Stomach (tissue), 9 donors: ENCODE data around the gene PINK1. TPM values are rescaled to one million over a fixed set of nuclear protein-coding genes. Genes with fewer than 3 reads are reported as not detected.

ENCODE experiments used
- DNase-seq, 2 donors: peaks; one replicate each; pipeline versions ENCODE4 v3.0.0 to v3.0.0-alpha.2; 2013 to 2019
- H3K27ac ChIP-seq, 5 donors: fragments of 200-600 bp in 4 of 5; sonication (generic) in 4 of 5; one replicate each; pipeline ENCODE4 v1.5.1; 2013 to 2019; ENCODE audit warnings: mild to moderate bottlenecking in 1 of 5, moderate library complexity in 1 of 5
- H3K27me3 ChIP-seq, 3 donors: fragments of 200-600 bp; sonication (generic); one replicate each; pipeline ENCODE4 v1.5.1; 2017 to 2019; ENCODE audit warnings: mixed run types in 1 of 3
- H3K36me3 ChIP-seq, 4 donors: fragments of 200-600 bp; sonication (generic); 1 replicate in 3 of 4; 2 replicates in 1 of 4; pipeline ENCODE4 v1.5.1; 2016 to 2019
- H3K4me1 ChIP-seq, 4 donors: fragments of 200-600 bp; sonication (generic); one replicate each; pipeline ENCODE4 v1.5.1; 2016 to 2019
- H3K4me3 ChIP-seq, 4 donors: fragments of 200-600 bp; sonication (generic) in 3 of 4; one replicate each; pipeline ENCODE4 v1.5.1; 2016 to 2019; ENCODE audit warnings: mild to moderate bottlenecking in 1 of 4
- H3K9me3 ChIP-seq, 4 donors: fragments of 200-600 bp; sonication (generic); one replicate each; pipeline ENCODE4 v1.5.1; 2016 to 2019
- CTCF ChIP-seq, 7 experiments: fragments of 450-650 bp in 4 of 7; fragments of 200-600 bp in 3 of 7; sonication (generic) in 3 of 7; IDR thresholded peaks; one replicate each; pipeline ENCODE4 v1.5.1; 2016 to 2019; ENCODE audit warnings: antibody characterized with exemption in 7 of 7, control low read depth in 2 of 7, mild to moderate bottlenecking in 1 of 7
- EP300 ChIP-seq: sonication (generic); formaldehyde crosslinking; IDR thresholded peaks from one replicate; pipeline ENCODE4 v1.6.1; 2017; ENCODE audit warnings: antibody characterized with exemption
- POLR2A ChIP-seq, 4 donors: fragments of 450-650 bp; IDR thresholded peaks; one replicate each; pipeline ENCODE4 v1.6.1; 2016; ENCODE audit warnings: antibody characterized with exemption in 4 of 4, control low read depth in 2 of 4, mild to moderate bottlenecking in 1 of 4, moderate library complexity in 1 of 4
- POLR2AphosphoS5 ChIP-seq, 3 donors: sonication (generic); formaldehyde crosslinking; IDR thresholded peaks; one replicate each; pipeline ENCODE4 v1.6.1; 2016; ENCODE audit warnings: antibody characterized with exemption in 3 of 3
- WGBS, 5 donors: extraction: QIAGEN DNeasy Blood & Tissue Kit in 3 of 5; methylation state at CpG; one replicate each; pipeline versions ENCODE4 v1.1.5 to v1.1.7; 2013 to 2018; 5-methylcytosine and 5-hydroxymethylcytosine counted together
- intact Hi-C: fragments of 100-400 bp; cut with DNase I; formaldehyde crosslinking; loops from one replicate; pipeline ENCODE4 v1.15.1; 2023; ENCODE audit warnings: low total_unique reads
- polyA plus RNA-seq, 3 donors: library from polyadenylated mRNA; stranded (reverse); fragments of 200-250 nt; gene quantifications; one replicate each; pipeline ENCODE4 v1.2.3, GENCODE V29; 2013
- total RNA-seq, 5 donors: library from RNA; depleted of rRNA; stranded (reverse); fragments of >200 nt; gene quantifications; one replicate each; pipeline versions ENCODE4 v1.1.0 to v1.2.3, GENCODE V29; 2014 to 2016
- donor health status: healthy with polysubstance abuse.
- donor health status: Bipolar disorder and iron deficiency.
- donor health status: healthy.

Gene PINK1
- total and polyA plus RNA-seq, 8 donors: 21.0 to 169 (median 53.8) TPM

GRCh38 chr1:20663969-20664715 lies 30.9 kb downstream of the PINK1 start:
- WGBS, 5 donors: 71 to 82% (median 77%) methylated on average over 11 to 12 of the region's 12 CpGs
- no peak overlapping the region for H3K27ac ChIP-seq
- no peak for DNase-seq
- no peaks in the 10 kb centered on the region for H3K9me3 ChIP-seq
- no peaks in the 10 kb centered on the region for H3K27me3 ChIP-seq
- peaks cover 0 to 4% (median 2%) of the 10 kb centered on the region in 4 donors for H3K36me3 ChIP-seq
- peaks cover 20 to 26% (median 25%) of the 10 kb centered on the region in 4 donors for H3K4me1 ChIP-seq
- no peak overlapping the region for H3K4me3 ChIP-seq
- TF ChIP-seq POLR2AphosphoS5 (IDR thresholded peaks at IDR 0.05) (no peak), CTCF (IDR thresholded peaks at IDR 0.05) (no peak), EP300 (no peak), POLR2A (IDR thresholded peaks at IDR 0.05) (no peak)
- intact Hi-C loops: no loop called here

- no peaks in the 10 kb centered on the region for H3K27me3 ChIP-seq
- TF ChIP-seq POLR2AphosphoS5 (IDR thresholded peaks at IDR 0.05): no peak
- no peak for TF ChIP-seq POLR2A (IDR thresholded peaks at IDR 0.05)
- no peak for TF ChIP-seq EP300
- no peak for TF ChIP-seq CTCF (IDR thresholded peaks at IDR 0.05)
- DNase-seq: no peak
- no peaks in the 10 kb centered on the region for H3K9me3 ChIP-seq
- H3K4me1 ChIP-seq: peaks cover 5 to 10% (median 9%) of the 10 kb centered on the region in 4 donors
- intact Hi-C loops: no loop called here
- peak overlapping the region in 2 of 5 donors; percentile 33 to 46 for H3K27ac ChIP-seq
- no peak overlapping the region for H3K4me3 ChIP-seq
- no peaks in the 10 kb centered on the region for H3K36me3 ChIP-seq
- WGBS, 5 donors: 72 to 84% (median 80%) methylated on average over 12 of the region's 12 CpGs
These were observed 32.5 kb downstream of the PINK1 start for GRCh38 chr1:20665726-20666125.

- H3K4me1 ChIP-seq: peaks cover 5 to 10% (median 8%) of the 10 kb centered on the region in 4 donors
- no peak for TF ChIP-seq EP300
- TF ChIP-seq POLR2AphosphoS5 (IDR thresholded peaks at IDR 0.05): no peak
- no peak for TF ChIP-seq POLR2A (IDR thresholded peaks at IDR 0.05)
- TF ChIP-seq CTCF (IDR thresholded peaks at IDR 0.05): no peak
- no peaks in the 10 kb centered on the region for H3K27me3 ChIP-seq
- intact Hi-C loops: no loop called here
- H3K9me3 ChIP-seq: no peaks in the 10 kb centered on the region
- no peaks in the 10 kb centered on the region for H3K36me3 ChIP-seq
- H3K4me3 ChIP-seq: no peak overlapping the region
- H3K27ac ChIP-seq: peak overlapping the region in 2 of 5 donors; percentile 33 to 46
- DNase-seq: no peak
- WGBS, 5 donors: 70 to 95% (median 80%) methylated on average over 11 to 16 of the region's 16 CpGs
These were observed 32.9 kb downstream of the PINK1 start for GRCh38 chr1:20666146-20666545.

- Histone ChIP-seq H3K4me3 (no peak overlapping the region), H3K27me3 (no peaks in the 10 kb centered on the region), H3K27ac (no peak overlapping the region), H3K36me3 (no peaks in the 10 kb centered on the region), H3K4me1 (peaks cover 5 to 7% (median 7%) of the 10 kb centered on the region in 4 donors), H3K9me3 (no peaks in the 10 kb centered on the region)
- intact Hi-C loops: no loop called here
- TF ChIP-seq POLR2AphosphoS5 (IDR thresholded peaks at IDR 0.05) (no peak), EP300 (no peak), CTCF (IDR thresholded peaks at IDR 0.05) (no peak), POLR2A (IDR thresholded peaks at IDR 0.05) (no peak)
- no peak for DNase-seq
- WGBS, 5 donors: 98 to 100% (median 100%) methylated on average over 1 of the region's 1 CpG
These were observed 33.5 kb downstream of the PINK1 start for GRCh38 chr1:20666804-20667203.
